K562 (cell line): ENCODE data around the gene CLHC1. TPM values are rescaled to one million over a fixed set of nuclear protein-coding genes. Genes with fewer than 3 reads are reported as not detected.

Experiments used
- ARID1B ChIP-seq: fragments of 450-650 bp; IDR thresholded peaks from 2 replicates; pipeline ENCODE4 v1.6.1; 2016; ENCODE audit warnings: antibody characterized with exemption, mild to moderate bottlenecking, inconsistent platforms
- CLOCK ChIP-seq: fragments of 250-450 bp; sonication (Bioruptor Pico); IDR thresholded peaks from 2 replicates; pipeline ENCODE4 v1.4.0; 2020; ENCODE audit warnings: mild to moderate bottlenecking, moderate library complexity, borderline replicate concordance
- CREB5 ChIP-seq: fragments of 250-450 bp; sonication (Bioruptor Pico); IDR thresholded peaks from 2 replicates; pipeline ENCODE4 v1.5.0; 2020; ENCODE audit warnings: mild to moderate bottlenecking
- GATAD2A ChIP-seq: fragments of 450-650 bp; IDR thresholded peaks from 2 replicates; pipeline ENCODE4 v1.6.1; 2017
- HCFC1 ChIP-seq: IDR thresholded peaks from 2 replicates; pipeline ENCODE4 v1.6.1; 2012; ENCODE audit warnings: low read depth, low read length, improper control_type of control experiment
- OTX1 ChIP-seq: fragments of 450-650 bp; formaldehyde crosslinking; IDR thresholded peaks from 2 replicates; pipeline ENCODE4 v1.4.0; 2022; ENCODE audit warnings: mild to moderate bottlenecking
- TARDBP ChIP-seq: fragments of 450-650 bp; IDR thresholded peaks from 2 replicates; pipeline ENCODE4 v1.6.1; 2016
- TRIM25 ChIP-seq: fragments of 450-650 bp; IDR thresholded peaks from 2 replicates; pipeline ENCODE4 v1.7.0; 2016; ENCODE audit warnings: borderline replicate concordance
- ZBTB9 ChIP-seq: fragments of 450-650 bp; formaldehyde crosslinking; IDR thresholded peaks from 2 replicates; pipeline ENCODE4 v1.4.0; 2020; ENCODE audit warnings: mild to moderate bottlenecking, moderate library complexity
- ZFPM2 ChIP-seq: fragments of 250-450 bp; sonication (Bioruptor Pico); IDR thresholded peaks from 2 replicates; pipeline ENCODE4 v1.5.1; 2022; ENCODE audit warnings: mild to moderate bottlenecking
- ZNF318 ChIP-seq, 2 experiments: fragments of 450-650 bp; IDR thresholded peaks; 2 replicates each; pipeline ENCODE4 v1.6.1; 2016; ENCODE audit warnings: mild to moderate bottlenecking in 2 of 2, borderline replicate concordance in 1 of 2, low read depth in 1 of 2, moderate library complexity in 1 of 2
- polyA plus RNA-seq, 8 experiments: library from polyadenylated mRNA; depleted of rRNA in 4 of 8; stranded (reverse) in 5 of 8; unstranded in 3 of 8; fragments of >200 nt; fragmentation: Nextera tagmentation in 2 of 8; fragmentation: Illumina TruSeq in 1 of 8; extraction: Ambion mirVana in 2 of 8; extraction: Trizol in 1 of 8; gene quantifications; 2 replicates each; pipeline versions ENCODE4 v1.2.1 to v1.2.3, GENCODE V29; 2011 to 2014; ENCODE audit warnings: inconsistent platforms in 1 of 8, missing spikeins in 1 of 8
- total RNA-seq, 7 experiments: library from RNA; depleted of rRNA in 6 of 7; stranded (reverse); fragments of >200 nt in 6 of 7; fragmentation: Illumina TruSeq in 2 of 7; extraction: Trizol in 2 of 7; gene quantifications; 2 replicates each; pipeline versions ENCODE4 v1.2.1 to v1.2.3, GENCODE V29; 2011 to 2021; ENCODE audit warnings: low replicate concordance in 1 of 7

CLHC1 gene
- total and polyA plus RNA-seq, 9 of the 15 experiments (the other 6 are each of a cell fraction or from before 2014, with no cell fraction given): 3.7 to 14.3 (median 8.6) TPM

GRCh38 chr2:55268907-55269644 is 37.0 kb upstream of the CLHC1 start, which contains the start of gene MTIF2 (continued):
- peak in 1 of 2 experiments; percentile 52; a peak in 2 of 4 replicates for TF ChIP-seq ZNF318 (IDR thresholded peaks at IDR 0.05; ENCODE audit: borderline replicate concordance in 1 of 2, low read depth in 1 of 2)
- peak; percentile 51; the same call in 1 of the 2 replicates for TF ChIP-seq ARID1B
- TF ChIP-seq GATAD2A: no peak
- no peak for TF ChIP-seq OTX1 (CRISPR knock-in tag)
- TF ChIP-seq TARDBP: peak; percentile 76; the same call in 1 of the 2 replicates
- no peak for TF ChIP-seq ZBTB9 (CRISPR knock-in tag)
- TF ChIP-seq ZFPM2 (CRISPR knock-in tag): no peak
- TF ChIP-seq HCFC1: peak; percentile 92
- TF ChIP-seq CLOCK (CRISPR knock-in tag): no peak
- no peak for TF ChIP-seq CREB5 (CRISPR knock-in tag)
- TF ChIP-seq TRIM25: peak; percentile 89; the same call in 1 of the 2 replicates
